Tibial nerve (tissue), 4 donors: ENCODE results near the gene CERS6. TPM values are rescaled to one million over a fixed set of nuclear protein-coding genes. Genes with fewer than 3 reads are reported as not detected.
"Not testable (repeated sequence)": the region's sequence is repeated elsewhere in the genome, so short reads cannot be mapped to it uniquely, and the experiment has no call there.

Experiments used
- DNase-seq, 2 donors: peaks; one replicate each; pipeline ENCODE4 v3.0.0-alpha.2; 2019; ENCODE audit warnings: low spot score in 2 of 2
- H3K27ac ChIP-seq, 4 donors: fragments of 200-600 bp; sonication (generic) in 3 of 4; one replicate each; pipeline ENCODE4 v1.5.1; 2017 to 2019; ENCODE audit warnings: mild to moderate bottlenecking in 1 of 4
- H3K27me3 ChIP-seq, 2 donors: fragments of 200-600 bp; sonication (generic) in 1 of 2; one replicate each; pipeline versions ENCODE4 v1.5.1 to v1.6.0; 2017 to 2019
- H3K36me3 ChIP-seq, 3 donors: fragments of 200-600 bp; sonication (generic); one replicate each; pipeline ENCODE4 v1.5.1; 2018 to 2019
- H3K4me1 ChIP-seq, 4 donors: fragments of 200-600 bp; sonication (generic) in 3 of 4; one replicate each; pipeline ENCODE4 v1.5.1; 2017 to 2019
- H3K4me3 ChIP-seq, 4 donors: fragments of 200-600 bp; sonication (generic) in 3 of 4; one replicate each; pipeline ENCODE4 v1.5.1; 2017 to 2019; ENCODE audit warnings: mild to moderate bottlenecking in 1 of 4, moderate library complexity in 1 of 4
- H3K9me3 ChIP-seq, 4 donors: fragments of 200-600 bp; sonication (generic) in 3 of 4; one replicate each; pipeline ENCODE4 v1.5.1; 2017 to 2019
- CTCF ChIP-seq, 5 experiments: fragments of 200-600 bp in 3 of 5; fragments of 450-650 bp in 2 of 5; sonication (generic) in 3 of 5; IDR thresholded peaks; one replicate each; pipeline ENCODE4 v1.5.1; 2016 to 2019; ENCODE audit warnings: antibody characterized with exemption in 5 of 5, mild to moderate bottlenecking in 3 of 5, moderate library complexity in 2 of 5
- EP300 ChIP-seq, 2 donors: sonication (generic); formaldehyde crosslinking; IDR thresholded peaks; one replicate each; pipeline ENCODE4 v1.6.1; 2017; ENCODE audit warnings: antibody characterized with exemption in 2 of 2, mild to moderate bottlenecking in 1 of 2
- POLR2A ChIP-seq, 2 donors: fragments of 450-650 bp; IDR thresholded peaks; one replicate each; pipeline ENCODE4 v1.6.1; 2017; ENCODE audit warnings: antibody characterized with exemption in 2 of 2, mild to moderate bottlenecking in 2 of 2, moderate library complexity in 2 of 2
- WGBS, 2 donors: methylation state at CpG; one replicate each; pipeline ENCODE4 v1.1.5; 2018; 5-methylcytosine and 5-hydroxymethylcytosine counted together
- total RNA-seq, 4 donors: library from RNA; depleted of rRNA; stranded (reverse); fragments of >200 nt; gene quantifications; one replicate each; pipeline ENCODE4 v1.1.0, GENCODE V29; 2016

The CERS6 gene
- total RNA-seq, 4 donors from 2014 or later: 37.7 to 38.7 (median 37.8) TPM

GRCh38 chr2:168784993-168785392 lies 328.9 kb downstream of the CERS6 start:
- Histone ChIP-seq H3K4me1 (no peaks in the 10 kb centered on the region), H3K36me3 (no peaks in the 10 kb centered on the region), H3K27ac (no peak overlapping the region), H3K4me3 (no peak overlapping the region), H3K9me3 (no peaks in the 10 kb centered on the region), H3K27me3 (no peaks in the 10 kb centered on the region)
- TF ChIP-seq POLR2A (IDR thresholded peaks at IDR 0.05) (no peak), EP300 (IDR thresholded peaks at IDR 0.05) (no peak), CTCF (IDR thresholded peaks at IDR 0.05) (no peak)
- DNase-seq: no peak
- 74% methylated on average over 3 of the region's 3 CpGs for WGBS, 2 donors

- no peaks in the 10 kb centered on the region for H3K27me3 ChIP-seq
- TF ChIP-seq CTCF (IDR thresholded peaks at IDR 0.05) (no peak), POLR2A (IDR thresholded peaks at IDR 0.05) (no peak), EP300 (IDR thresholded peaks at IDR 0.05) (no peak)
- 88 to 91% methylated on average over 3 of the region's 3 CpGs for WGBS, 2 donors
Measured at GRCh38 chr2:168787098-168787781, 331.2 kb downstream of the CERS6 start.

GRCh38 chr2:168787782-168788376 lies 331.8 kb downstream of the CERS6 start:
- Histone ChIP-seq H3K9me3 (no peaks in the 10 kb centered on the region), H3K27ac (no peak overlapping the region), H3K4me1 (no peaks in the 10 kb centered on the region), H3K27me3 (no peaks in the 10 kb centered on the region), H3K36me3 (no peaks in the 10 kb centered on the region), H3K4me3 (no peak overlapping the region)
- WGBS, 2 donors: 90 to 91% methylated on average over 1 of the region's 1 CpG
- no peak for DNase-seq
- no peak for TF ChIP-seq POLR2A (IDR thresholded peaks at IDR 0.05)

More at GRCh38 chr2:168787098-168787781, 331.2 kb downstream of the CERS6 start:
- H3K4me1 ChIP-seq: no peaks in the 10 kb centered on the region
- no peak overlapping the region for H3K27ac ChIP-seq
- H3K9me3 ChIP-seq: no peaks in the 10 kb centered on the region
- no peak for DNase-seq
- H3K4me3 ChIP-seq: no peak overlapping the region
- H3K36me3 ChIP-seq: no peaks in the 10 kb centered on the region

GRCh38 chr2:168789776-168790175 lies 333.7 kb downstream of the CERS6 start:
- DNase-seq: no peak
- Histone ChIP-seq H3K27me3 (no peaks in the 10 kb centered on the region), H3K4me1 (no peaks in the 10 kb centered on the region), H3K4me3 (no peak overlapping the region), H3K27ac (no peak overlapping the region), H3K36me3 (no peaks in the 10 kb centered on the region), H3K9me3 (no peaks in the 10 kb centered on the region)
- WGBS, 2 donors: 45 to 47% methylated on average over 7 of the region's 7 CpGs
- TF ChIP-seq POLR2A (IDR thresholded peaks at IDR 0.05) (no peak), EP300 (IDR thresholded peaks at IDR 0.05) (no peak), CTCF (IDR thresholded peaks at IDR 0.05) (no peak)

GRCh38 chr2:168790226-168790902 lies 334.3 kb downstream of the CERS6 start:
- H3K36me3 ChIP-seq: no peaks in the 10 kb centered on the region
- no peak overlapping the region for H3K4me3 ChIP-seq
- H3K9me3 ChIP-seq: no peaks in the 10 kb centered on the region
- TF ChIP-seq CTCF (IDR thresholded peaks at IDR 0.05): no peak
- no peak for TF ChIP-seq POLR2A (IDR thresholded peaks at IDR 0.05)
- no peak for TF ChIP-seq EP300 (IDR thresholded peaks at IDR 0.05)
- 87 to 89% methylated on average over 5 of the region's 5 CpGs for WGBS, 2 donors
- no peak for DNase-seq
- H3K27me3 ChIP-seq: no peaks in the 10 kb centered on the region
- no peak overlapping the region for H3K27ac ChIP-seq
- no peaks in the 10 kb centered on the region for H3K4me1 ChIP-seq

GRCh38 chr2:168791140-168791539 lies 335.1 kb downstream of the CERS6 start:
- 83 to 89% methylated on average over 2 of the region's 2 CpGs for WGBS, 2 donors
- not testable (repeated sequence) for H3K27me3 ChIP-seq, H3K36me3 ChIP-seq, H3K4me1 ChIP-seq, H3K9me3 ChIP-seq, DNase-seq, H3K4me3 ChIP-seq, H3K27ac ChIP-seq
